ENCODE measurements around the gene ABCA10. TPM values are rescaled to one million over a fixed set of nuclear protein-coding genes. Genes with fewer than 3 reads are reported as not detected.

Gene ABCA10
- total and polyA plus RNA-seq, 2 of the 13 experiments (the other 11 are each of a cell fraction or from before 2014, with no cell fraction given) = 0.02 to 0.08 TPM

DNA sequence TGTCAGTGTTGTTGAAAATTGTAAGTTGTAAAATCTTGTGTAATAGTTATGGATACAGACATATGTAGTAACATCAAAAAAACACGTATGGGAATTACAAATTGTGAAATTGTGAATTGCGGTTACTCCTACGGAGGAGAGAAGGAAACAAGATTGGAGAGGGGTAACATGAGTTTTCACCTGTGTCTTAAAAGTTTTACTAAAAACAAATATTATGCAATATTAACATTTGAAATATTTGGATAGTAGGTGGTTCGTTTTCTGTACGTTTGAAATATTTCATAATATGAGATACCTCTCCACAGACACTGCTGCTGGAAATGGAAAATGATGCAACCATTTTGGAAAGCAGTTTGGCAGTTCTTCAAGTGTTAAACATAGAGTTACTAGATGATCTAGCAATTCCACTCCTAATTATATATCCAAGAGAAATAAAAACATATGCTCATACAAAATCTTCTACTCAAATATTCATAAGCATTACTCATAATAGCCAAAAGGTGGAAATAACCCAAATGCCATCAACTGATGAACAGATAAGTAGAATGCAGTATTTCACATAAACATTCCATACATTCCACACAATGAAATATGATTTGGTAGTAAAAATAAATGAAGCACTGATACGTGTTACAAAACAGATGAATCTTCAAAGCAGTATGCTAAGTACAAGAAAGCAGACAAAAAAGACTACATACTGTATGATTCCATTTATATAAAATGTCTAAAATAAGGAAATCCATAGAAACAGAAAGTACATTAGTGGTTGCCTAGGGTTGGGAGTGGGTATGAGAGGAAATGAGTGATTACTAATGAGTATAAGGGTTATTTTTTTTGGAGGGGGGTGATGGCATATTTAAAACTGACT, 40.7 kb upstream of the ABCA10 start (continued):
- TF ChIP-seq, protein P1, sequence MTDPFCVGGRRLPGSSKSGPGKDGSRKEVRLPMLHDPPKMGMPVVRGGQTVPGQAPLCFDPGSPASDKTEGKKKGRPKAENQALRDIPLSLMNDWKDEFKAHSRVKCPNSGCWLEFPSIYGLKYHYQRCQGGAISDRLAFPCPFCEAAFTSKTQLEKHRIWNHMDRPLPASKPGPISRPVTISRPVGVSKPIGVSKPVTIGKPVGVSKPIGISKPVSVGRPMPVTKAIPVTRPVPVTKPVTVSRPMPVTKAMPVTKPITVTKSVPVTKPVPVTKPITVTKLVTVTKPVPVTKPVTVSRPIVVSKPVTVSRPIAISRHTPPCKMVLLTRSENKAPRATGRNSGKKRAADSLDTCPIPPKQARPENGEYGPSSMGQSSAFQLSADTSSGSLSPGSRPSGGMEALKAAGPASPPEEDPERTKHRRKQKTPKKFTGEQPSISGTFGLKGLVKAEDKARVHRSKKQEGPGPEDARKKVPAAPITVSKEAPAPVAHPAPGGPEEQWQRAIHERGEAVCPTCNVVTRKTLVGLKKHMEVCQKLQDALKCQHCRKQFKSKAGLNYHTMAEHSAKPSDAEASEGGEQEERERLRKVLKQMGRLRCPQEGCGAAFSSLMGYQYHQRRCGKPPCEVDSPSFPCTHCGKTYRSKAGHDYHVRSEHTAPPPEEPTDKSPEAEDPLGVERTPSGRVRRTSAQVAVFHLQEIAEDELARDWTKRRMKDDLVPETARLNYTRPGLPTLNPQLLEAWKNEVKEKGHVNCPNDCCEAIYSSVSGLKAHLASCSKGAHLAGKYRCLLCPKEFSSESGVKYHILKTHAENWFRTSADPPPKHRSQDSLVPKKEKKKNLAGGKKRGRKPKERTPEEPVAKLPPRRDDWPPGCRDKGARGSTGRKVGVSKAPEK (CRISPR knock-in tag; IDR thresholded peaks at IDR 0.05; ENCODE audit: borderline replicate concordance) = no peak
- TF ChIP-seq, protein P2, sequence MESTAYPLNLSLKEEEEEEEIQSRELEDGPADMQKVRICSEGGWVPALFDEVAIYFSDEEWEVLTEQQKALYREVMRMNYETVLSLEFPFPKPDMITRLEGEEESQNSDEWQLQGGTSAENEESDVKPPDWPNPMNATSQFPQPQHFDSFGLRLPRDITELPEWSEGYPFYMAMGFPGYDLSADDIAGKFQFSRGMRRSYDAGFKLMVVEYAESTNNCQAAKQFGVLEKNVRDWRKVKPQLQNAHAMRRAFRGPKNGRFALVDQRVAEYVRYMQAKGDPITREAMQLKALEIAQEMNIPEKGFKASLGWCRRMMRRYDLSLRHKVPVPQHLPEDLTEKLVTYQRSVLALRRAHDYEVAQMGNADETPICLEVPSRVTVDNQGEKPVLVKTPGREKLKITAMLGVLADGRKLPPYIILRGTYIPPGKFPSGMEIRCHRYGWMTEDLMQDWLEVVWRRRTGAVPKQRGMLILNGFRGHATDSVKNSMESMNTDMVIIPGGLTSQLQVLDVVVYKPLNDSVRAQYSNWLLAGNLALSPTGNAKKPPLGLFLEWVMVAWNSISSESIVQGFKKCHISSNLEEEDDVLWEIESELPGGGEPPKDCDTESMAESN (CRISPR knock-in tag; conservative IDR thresholded peaks at IDR 0.05) = 0 out of 2 replicates have a peak, but pooled peaks have one; percentile 10
- TF ChIP-seq ELF1 (CRISPR knock-in tag; IDR thresholded peaks at IDR 0.05) = no peak
- TF ChIP-seq, protein P3, sequence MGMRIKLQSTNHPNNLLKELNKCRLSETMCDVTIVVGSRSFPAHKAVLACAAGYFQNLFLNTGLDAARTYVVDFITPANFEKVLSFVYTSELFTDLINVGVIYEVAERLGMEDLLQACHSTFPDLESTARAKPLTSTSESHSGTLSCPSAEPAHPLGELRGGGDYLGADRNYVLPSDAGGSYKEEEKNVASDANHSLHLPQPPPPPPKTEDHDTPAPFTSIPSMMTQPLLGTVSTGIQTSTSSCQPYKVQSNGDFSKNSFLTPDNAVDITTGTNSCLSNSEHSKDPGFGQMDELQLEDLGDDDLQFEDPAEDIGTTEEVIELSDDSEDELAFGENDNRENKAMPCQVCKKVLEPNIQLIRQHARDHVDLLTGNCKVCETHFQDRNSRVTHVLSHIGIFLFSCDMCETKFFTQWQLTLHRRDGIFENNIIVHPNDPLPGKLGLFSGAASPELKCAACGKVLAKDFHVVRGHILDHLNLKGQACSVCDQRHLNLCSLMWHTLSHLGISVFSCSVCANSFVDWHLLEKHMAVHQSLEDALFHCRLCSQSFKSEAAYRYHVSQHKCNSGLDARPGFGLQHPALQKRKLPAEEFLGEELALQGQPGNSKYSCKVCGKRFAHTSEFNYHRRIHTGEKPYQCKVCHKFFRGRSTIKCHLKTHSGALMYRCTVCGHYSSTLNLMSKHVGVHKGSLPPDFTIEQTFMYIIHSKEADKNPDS (CRISPR knock-in tag; IDR thresholded peaks at IDR 0.05) = no peak
- TF ChIP-seq ATF7 (IDR thresholded peaks at IDR 0.05) = peak; percentile 47
- no peak for TF ChIP-seq ATF7 (CRISPR knock-in tag; IDR thresholded peaks at IDR 0.05)
- TF ChIP-seq FOXA3 (CRISPR knock-in tag; IDR thresholded peaks at IDR 0.05) = peak; percentile 41; the same call in 1 of the 2 replicates
- TF ChIP-seq FOXJ3 (CRISPR knock-in tag; IDR thresholded peaks at IDR 0.05; ENCODE audit: borderline replicate concordance) = peak; percentile 42; the same call in 1 of the 2 replicates
- TF ChIP-seq, protein P4, sequence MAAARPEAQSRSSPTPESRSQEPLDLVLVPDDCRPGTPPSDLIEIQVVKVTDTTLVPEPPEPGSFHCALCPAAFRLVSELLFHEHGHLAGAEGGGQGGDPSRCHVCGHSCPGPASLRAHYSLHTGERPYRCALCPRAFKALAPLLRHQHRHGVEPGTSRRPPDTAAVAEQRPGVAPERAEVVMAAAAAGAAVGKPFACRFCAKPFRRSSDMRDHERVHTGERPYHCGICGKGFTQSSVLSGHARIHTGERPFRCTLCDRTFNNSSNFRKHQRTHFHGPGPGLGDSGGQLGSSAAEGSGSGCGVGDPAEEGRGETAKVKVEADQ (CRISPR knock-in tag; IDR thresholded peaks at IDR 0.05; ENCODE audit: borderline replicate concordance) = no peak
- no peak for TF ChIP-seq HNRNPH1 (optimal IDR thresholded peaks at IDR 0.05; ENCODE audit: low read depth, low read length)
- TF ChIP-seq TRIM24 (CRISPR knock-in tag; IDR thresholded peaks at IDR 0.05) = no peak
- TF ChIP-seq, protein P5, sequence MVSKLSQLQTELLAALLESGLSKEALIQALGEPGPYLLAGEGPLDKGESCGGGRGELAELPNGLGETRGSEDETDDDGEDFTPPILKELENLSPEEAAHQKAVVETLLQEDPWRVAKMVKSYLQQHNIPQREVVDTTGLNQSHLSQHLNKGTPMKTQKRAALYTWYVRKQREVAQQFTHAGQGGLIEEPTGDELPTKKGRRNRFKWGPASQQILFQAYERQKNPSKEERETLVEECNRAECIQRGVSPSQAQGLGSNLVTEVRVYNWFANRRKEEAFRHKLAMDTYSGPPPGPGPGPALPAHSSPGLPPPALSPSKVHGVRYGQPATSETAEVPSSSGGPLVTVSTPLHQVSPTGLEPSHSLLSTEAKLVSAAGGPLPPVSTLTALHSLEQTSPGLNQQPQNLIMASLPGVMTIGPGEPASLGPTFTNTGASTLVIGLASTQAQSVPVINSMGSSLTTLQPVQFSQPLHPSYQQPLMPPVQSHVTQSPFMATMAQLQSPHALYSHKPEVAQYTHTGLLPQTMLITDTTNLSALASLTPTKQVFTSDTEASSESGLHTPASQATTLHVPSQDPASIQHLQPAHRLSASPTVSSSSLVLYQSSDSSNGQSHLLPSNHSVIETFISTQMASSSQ (IDR thresholded peaks at IDR 0.05; ENCODE audit: low read depth) = no peak
- TF ChIP-seq, protein P5 (CRISPR knock-in tag; IDR thresholded peaks at IDR 0.05; ENCODE audit: borderline replicate concordance) = no peak
- TF ChIP-seq EP300 (IDR thresholded peaks at IDR 0.05; ENCODE audit: low read depth in 2 of 2, low read length in 2 of 2) = peak in 1 of 2 experiments; percentile 17; a peak in 1 of 4 replicates
- TF ChIP-seq EP300 (CRISPR knock-in tag; IDR thresholded peaks at IDR 0.05; ENCODE audit: borderline replicate concordance) = no peak
- 0 out of 2 replicates have a peak, but pooled peaks have one; percentile 3 for TF ChIP-seq EHMT2 (IDR thresholded peaks at IDR 0.05; ENCODE audit: borderline replicate concordance, low read depth, low read length)
